Measurements from ENCODE around the gene ASPHD2.

- TF ChIP-seq GATA3 (IDR thresholded peaks at IDR 0.05; ENCODE audit: low read depth, low read length) (no peak), GATA2 (IDR thresholded peaks at IDR 0.05; ENCODE audit: low read depth, low read length) (no peak)
Observed at GRCh38 chr22:26446808-26447515, 17.9 kb downstream of the ASPHD2 start.
